ENCODE measurements around the gene CDK6.
"Not testable (repeated sequence)": the region's sequence is repeated elsewhere in the genome, so short reads cannot be mapped to it uniquely, and the experiment has no call there.

Gene CDK6

DNA sequence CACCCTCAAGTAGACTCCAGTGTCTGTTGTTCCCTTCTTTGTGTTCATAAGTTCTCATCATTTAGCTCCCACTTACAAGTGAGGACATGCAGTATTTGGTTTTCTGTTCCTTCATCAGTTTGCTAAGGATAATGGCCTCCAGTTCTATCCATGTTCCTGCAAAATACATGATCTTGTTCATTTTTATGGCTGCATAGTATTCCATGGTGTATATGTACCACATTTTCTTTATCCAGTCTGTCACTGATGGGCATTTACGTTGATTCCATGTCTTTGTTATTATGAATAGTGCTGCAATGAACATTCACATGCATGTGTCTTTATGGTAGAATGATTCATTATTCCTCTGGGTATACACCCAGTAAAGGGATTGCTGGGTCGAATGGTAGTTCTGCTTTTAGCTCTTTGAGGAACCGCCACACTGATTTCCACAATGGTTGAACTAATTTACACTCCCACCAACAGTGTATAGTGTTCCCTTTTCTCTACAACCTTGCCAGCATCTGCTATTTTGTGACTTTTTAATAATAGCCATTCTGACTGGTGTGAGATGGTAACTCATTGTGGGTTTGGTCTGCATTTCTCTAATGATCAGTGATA, 79.0 kb downstream of the CDK6 start:
- DNase-seq: not testable (repeated sequence)

DNA sequence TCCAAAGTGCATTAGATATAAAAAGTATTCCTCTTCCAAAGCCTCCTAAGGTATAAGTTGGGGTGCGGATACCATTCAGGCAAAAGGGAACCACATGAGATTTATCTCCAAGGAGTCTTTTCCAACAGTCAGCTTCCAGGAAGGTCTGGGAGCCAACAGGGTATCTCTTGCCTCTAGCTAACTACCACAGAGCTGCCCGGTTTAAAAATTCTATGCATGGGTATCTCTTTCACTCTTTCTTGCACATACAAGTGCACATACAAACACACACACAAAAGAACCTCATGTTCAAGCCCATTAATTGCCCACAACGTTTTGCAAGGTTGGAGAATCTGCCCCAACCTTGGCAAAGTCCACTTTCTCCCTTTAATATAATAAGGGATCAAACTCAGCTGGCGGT, 80.7 kb downstream of the CDK6 start:
- DNase-seq: no peak

DNA sequence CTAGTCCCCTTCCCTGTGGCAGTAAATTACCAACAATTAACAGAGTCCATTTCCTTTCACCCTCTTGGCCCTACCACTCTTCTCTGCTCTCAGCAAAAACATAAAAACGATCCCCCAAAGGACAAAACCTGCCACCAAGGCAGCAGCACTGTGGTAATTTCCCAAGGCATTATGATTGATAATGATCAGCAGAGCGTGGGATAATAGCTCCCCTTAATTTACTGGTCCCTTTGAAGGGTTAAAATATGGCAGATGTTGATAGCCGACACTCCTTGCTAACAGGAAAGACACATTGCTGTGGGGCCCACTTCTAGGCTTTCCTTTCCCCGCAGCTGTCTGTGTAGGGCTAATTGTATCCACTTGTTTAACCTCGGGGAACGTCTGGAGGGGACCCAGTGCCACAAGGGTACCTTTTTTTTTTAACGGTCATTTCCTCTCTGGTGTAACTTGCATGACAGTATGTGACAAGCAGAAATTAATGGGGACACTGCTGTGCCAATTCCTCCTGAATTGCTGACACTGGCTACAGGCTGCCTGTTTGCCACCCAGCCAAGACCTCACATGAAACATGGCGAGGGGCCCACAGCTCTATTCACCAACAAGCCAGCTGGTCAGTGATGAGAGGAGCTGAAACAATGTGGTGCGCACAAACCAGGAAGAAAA, 81.3 kb downstream of the CDK6 start:
- no peak for DNase-seq

DNA sequence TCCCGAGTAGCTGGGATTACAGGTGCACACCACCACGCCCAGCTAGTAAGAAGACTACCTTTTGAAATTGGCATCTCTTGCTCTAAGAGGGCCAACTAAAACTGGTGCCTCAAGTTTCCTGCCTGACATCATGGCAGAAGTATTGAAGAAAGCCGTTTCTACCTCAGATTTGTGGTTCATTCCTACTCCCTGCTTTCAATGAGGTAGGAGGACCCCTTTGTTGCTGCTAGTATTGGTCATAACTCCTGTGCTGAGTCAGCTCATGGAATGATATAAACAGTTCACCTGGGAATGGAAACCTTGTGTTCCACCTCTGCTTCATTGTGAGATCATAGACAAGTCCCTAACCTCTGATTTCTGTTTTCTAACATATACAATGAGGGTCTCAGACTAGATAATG, 82.8 kb downstream of the CDK6 start:
- no peak for DNase-seq

DNA sequence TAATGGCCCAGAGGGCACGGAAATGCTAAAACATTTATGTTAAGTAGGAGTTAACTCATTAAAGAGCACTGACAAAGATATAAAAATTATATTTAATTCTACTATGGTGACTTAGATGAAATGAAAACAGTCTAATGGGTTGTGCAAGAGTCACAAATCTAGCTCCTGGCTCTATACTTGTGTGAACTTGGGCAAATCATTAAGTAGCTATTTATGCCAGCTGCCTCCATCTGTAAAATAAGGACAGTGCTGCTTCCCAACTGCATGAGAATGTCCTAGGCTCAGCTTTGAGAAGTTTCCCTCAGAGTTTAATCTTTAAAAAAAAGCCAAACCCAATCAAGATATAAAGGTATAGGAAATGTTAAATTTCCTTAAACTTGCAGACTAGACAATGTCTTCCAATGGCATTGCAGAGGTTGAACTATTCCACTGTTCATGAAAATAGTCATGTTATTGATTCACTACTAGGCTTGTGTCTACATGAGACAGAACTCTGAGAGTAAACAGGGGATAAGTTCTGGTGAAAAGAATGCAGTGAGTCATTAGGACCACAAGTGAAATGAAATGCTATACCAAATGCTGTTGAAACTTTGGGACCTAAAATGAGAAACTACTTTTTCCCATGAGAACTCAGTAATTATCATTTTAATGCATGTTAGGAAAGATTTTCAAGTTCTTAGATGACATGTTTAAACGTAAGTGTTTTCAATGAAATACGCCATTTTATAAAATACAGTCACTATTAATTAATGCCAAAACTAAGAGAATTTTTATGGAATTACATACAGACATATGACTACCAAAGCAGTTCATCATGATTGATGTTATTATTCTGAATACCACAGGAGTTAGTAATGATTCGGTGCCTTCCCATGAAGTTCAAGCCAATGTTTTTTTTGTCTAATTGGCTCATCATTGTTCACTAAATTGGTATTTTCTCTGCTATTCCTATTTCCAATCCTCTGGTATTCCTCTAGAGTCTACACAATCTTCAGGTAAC, 84.2 kb downstream of the CDK6 start:
- peak; percentile 96 for DNase-seq

DNA sequence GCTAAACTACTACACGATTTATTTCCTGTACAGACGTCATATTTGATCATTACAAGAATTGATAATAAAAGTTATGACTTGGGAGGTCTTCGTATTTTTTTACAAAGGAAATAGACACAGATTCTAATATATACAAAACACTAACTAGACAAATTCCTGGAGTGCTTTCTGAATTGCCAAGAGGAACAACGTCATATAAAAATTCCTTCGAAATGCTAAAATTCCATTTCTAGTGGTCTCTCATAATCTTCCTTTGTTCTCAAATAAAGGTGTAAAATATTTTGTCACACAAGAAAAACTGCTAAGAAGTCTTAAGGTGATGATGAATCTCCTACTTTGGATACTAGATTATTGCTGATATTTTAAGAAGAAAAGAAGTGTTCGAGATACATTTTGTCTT, 85.4 kb downstream of the CDK6 start:
- DNase-seq: no peak

DNA sequence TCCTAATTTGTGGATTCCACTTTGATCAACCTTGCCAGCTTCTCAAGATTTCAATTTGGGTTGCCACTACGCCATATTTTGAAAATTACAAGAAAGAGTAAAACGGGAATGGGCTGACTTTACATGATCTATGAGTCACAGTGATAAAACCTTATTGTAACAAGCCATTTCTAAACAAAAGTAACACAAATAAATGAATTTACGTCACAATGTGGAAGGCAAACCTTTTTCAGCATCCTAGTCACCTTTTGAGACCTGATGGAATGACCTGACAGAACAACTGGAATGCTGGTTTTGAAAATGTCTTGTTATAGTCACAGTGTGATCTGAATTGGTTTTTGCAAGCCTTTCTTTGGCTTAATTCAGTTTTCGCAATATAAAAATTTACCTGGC, 85.9 kb downstream of the CDK6 start:
- no peak for DNase-seq

DNA sequence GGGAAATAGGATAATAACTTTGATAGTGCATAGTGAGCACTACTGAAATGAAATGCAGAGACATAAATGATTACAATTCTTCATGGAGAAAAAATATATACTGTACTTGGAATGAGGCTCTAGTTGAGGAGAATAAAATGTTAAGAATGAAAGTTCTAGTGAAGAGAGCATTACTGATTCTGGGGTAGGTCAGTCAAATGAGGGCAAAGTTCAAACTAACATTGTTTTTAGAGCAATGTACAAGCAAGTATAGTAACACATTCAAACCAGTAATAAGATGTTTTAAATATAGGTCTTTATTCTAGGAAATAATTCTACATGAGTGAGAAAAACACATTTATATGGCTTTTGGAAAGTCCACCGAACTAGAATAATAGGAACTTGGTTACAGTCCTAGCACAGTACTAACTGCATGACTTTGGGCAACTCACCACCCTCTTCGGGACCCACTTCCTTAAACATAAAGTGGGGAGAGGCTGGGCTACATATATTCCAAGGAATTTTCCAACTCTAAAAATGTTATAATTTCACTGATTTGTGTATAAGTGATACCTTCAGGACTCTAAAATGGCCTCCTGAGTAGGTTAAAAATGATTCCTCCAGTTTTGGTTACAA, 86.4 kb downstream of the CDK6 start:
- no peak for DNase-seq

DNA sequence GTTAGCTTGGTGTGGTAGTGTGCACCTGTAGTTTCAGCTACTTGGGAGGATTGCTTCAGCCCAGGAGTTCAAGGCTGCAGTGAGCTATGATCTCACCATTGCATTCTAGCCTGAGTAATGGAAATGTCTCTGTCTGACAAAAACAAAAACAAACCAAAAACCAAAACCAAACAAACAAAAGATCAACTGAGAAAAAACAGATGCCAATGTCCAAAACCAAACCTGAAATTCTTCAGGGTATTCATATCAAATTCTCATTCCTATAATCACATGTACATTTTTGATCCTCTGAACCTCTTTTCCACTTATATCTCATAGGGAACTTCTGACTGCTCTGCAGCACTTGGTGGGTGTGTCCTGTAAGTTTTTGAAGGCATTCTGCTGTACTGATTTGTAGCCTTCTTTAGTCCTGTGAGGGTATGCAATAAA, 87.0 kb downstream of the CDK6 start:
- no peak for DNase-seq

DNA sequence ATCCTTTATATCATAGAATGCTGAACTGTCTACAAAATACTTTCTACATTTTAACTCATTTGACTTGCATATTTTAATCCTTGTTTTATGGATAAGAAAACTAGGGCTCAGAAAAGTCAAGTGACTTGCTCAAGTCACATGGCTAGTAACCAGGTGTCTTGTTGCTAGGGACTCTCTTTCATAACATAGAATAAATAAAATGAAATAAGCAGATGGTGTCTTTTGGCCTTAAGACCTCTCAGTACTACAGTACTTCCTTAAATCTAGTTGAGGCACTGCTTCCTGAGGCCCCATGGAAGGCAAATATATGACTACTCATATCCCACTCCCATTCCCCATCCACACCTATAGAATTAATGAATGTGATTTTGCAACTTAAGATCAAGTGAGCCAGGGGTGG, 87.9 kb downstream of the CDK6 start:
- no peak for DNase-seq

DNA sequence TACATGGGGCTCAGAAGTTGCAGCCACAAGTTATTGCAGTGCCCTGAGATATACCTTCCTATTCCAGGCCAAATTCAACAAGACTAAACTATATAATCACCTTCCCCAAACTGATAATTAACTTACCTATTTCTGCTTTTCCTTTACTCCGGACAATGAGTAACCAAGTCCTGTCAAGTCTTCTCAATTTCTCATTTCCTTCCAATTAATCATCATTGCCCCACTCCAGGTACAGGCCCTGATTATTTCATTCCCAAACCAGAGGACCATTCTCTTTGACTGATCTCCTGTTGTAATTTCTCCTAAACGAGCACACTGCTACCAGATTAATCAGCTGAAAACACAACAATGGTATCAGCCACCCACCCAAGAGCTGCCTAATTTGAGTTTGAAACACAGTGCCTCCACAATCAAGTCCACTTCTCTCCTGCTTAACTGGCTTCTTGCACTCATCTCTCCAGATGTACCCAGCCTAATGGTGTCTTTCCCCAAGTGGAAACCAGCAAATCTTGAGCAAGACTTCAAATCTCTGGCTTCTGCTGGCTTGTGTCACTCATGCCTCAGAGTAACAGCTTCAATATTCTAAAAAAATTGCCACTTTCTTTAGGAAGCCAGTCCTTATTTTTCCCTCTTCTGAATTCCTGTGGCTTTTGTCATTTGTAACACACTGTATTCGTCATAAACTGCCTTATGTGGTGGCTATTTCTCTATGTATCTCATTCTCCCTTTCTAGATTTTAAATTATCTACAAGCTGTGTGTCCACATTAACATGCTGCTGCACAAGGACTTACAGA, 89.1 kb downstream of the CDK6 start:
- DNase-seq: peak; percentile 68

DNA sequence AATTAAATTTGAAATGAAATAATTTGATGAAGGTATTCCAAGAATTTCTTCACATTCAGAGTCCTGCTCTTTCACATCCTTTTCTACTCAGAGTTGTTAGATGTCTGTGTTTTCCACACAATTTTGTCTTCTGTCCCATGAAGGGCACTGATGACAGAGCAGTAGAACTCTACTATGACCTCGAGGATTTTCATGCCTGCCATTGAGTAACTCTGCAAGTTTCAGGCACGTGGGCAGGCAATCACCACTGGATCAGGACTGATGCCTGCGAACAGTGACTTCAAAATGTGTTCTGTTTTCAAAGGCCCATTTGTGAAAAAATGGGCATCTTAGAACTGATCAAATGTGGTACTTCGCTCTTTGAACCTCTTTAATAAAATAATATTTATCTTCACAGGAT, 91.1 kb downstream of the CDK6 start:
- DNase-seq: no peak

DNA sequence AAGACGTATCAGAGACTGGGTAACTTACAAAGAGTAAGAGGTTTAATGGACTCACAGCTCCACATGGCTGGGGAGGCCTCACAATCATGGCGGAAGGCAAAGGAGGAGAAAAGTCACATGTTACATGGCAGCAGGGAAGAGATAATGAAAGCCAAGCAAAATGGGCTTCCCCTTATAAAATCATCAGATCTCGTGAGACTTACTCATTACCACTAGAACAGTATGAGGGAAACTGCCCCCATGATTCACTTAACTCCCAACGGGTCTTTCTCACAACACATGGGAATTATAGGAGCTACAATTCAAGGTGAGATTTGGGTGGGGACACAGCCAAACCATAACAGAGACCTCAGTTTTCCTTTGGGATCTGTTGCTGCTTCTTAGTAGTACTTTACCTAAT, 92.2 kb downstream of the CDK6 start:
- DNase-seq: not testable (repeated sequence)

DNA sequence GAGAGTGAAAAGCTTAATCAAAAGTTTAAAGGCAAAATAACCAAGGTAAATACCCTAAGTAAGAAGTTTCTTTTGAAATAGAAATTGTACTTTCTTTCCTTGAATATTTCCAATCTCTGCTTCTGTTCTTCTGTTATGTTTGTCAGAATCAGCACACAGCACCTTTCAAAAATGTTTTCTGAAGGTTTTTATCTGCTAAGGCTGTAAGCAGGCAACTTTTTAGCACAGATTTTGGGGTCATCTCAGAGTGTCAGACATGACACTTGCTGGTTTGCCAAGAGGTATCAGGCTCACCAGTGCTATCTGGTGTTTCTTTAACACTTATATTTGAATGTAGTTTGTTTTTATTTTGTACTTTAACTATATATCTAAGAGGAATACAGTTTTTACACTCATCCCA, 94.2 kb downstream of the CDK6 start:
- DNase-seq: no peak

DNA sequence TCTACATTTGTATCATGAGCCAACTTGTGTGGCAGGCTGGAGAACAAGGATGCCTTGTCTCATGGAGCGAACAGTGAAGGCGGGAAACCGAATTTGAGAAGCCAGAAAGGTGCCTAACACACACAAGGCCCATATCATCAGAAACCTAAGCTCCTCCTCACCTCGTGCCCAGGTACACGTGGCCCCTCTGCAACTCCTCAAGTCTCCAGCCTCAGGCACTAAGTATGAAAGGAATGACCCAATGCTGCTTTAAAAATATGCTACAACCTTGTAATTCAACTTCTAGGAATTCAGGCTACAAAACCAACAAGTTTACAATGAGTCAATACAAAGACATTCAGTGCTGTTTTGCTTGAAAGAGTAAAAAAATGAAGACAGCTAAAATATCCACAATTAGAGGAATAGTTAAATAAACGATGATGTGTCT, 95.7 kb downstream of the CDK6 start:
- peak; percentile 92 for DNase-seq

DNA sequence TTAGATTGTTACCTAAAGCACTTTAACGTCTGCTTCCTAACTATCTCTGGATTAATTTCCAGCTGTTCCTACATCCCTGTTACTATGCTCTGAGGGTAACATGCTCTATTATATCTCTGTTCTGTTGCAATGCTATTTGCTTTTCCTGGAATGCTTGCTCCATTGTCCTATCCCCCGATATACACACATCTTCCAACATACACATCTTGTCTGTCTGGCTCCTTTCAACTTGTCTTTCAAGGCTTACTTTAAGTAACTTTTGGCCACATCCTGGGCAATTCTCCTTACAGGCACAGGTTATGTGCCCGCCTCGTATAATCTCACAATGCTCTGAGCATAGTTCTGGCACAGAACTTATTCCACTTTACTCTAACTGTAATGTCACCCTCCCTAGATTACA, 96.2 kb downstream of the CDK6 start:
- DNase-seq: no peak

DNA sequence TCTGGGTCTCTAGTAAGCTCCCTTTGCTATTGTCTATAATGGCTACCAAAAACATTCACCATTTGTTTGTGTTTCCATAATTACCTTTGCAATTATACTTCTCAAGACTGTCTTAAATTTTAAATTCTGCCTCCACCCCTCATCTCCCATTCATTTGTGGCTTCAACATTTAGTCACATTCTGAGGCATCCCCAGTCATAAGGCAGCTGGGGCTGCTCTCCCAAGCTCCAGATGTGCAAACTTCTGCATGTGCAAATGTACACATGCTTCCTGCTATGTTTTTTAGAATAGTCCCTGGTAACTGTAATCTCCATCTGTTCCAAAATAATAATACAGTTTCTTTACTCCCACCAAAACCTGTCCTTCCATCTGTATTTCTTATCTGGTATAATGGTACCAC, 97.3 kb downstream of the CDK6 start:
- DNase-seq: no peak

DNA sequence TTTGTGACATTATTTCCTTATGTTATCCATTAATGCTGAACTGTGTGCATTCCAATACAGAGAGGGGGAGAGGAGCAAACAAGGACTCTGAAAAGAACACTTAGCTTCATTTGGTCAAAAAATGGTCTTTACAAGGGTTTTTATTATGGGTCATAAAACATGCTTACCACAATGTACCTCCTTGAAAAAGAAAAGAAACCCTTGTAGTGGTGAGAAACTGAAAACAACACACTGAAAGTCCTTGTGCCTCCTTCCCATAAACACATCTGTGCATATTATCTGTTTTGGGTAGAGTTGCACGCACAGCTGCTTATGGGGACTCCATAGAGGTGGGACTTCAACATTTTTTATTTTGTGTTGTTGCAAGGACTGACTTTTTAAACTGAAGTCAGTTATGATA, 98.7 kb downstream of the CDK6 start:
- peak; percentile 55 for DNase-seq

DNA sequence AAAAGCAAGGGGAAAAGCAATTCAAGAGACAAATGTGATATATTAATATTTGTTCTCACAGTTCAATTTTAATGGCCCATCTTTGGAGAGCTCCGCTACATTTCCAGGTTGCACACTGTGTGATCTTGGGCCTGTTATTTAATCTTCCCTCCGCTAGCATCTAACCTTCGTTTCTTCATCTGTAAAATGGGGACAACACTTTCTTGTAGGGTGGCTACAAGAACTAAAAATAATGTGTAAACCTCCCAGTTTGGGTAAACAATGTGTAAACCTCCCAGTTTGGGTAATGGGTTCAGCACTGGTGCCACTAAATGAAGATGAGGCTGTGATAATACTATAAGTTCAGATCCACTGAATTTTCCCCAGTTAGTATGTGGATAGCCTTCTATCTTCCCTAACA, 99.5 kb downstream of the CDK6 start:
- DNase-seq: no peak

DNA sequence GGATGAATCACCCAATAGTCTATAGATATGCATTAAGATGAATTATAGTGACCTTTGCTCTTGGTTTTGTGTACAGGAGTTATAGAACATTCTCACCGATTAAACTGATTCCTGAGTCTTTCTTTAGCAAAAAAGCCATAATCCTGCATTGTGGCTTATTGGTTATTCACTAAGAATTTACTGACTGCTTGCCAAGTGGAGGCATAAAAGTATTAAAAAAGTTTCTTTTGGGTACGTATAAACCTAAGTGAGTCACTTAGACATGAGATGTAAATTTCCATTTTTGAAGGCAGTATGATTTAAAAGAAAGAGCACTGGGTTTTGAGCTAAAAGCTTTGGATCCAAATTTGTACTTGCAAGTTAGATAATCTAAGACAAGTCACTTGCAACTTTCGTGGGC, 100.7 kb downstream of the CDK6 start:
- DNase-seq: peak; percentile 91

DNA sequence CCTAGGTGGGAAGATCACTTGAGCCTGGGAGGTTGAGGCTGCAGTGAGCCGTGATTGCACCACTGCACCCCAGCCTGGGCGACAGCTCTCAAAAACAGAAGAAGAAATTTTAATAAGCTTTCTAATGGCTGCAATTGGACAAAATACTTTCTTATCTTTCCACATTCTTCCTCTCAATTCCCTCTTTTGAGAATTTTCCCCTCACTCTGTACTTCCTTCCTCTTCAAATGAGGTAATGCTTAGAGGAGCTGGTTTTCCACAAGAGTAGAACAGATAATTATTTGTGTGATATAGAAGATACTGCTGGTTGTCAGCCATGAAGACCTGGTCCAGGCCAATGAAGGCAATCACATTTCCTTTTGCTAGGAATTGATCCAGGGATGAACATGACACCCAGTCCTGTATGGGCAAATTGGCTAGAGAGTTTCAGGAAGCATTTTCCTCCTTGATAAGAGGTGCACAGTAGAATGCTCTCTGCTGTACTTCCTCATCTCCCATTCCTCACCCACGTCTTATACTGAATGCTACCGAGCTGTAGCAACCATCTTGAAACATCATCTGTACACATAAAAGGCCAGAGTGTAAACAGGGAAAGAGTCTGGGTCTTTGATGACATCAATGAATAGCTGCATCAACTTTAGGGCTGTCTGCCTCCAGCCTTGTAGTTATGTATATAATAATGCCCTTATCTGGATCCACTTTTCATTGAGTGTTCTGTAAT, 103.9 kb downstream of the CDK6 start:
- no peak for DNase-seq
